GM19240 (cell line): Measurements from ENCODE around the gene LETMD1.

Experiments
- DNase-seq: peaks from one replicate; pipeline ENCODE4 v3.0.0; 2011; ENCODE audit warnings: low spot score; ENCODE audit not compliant: insufficient read length

LETMD1 gene

GRCh38 chr12:51025836-51026638 is 22.1 kb upstream of the LETMD1 start, which contains the start of gene SLC11A2:
Gene SLC11A2 (minus strand): TSS chr12:51026384. CDS start chr12:51010728, 15,656 bp downstream.
- DNase-seq = peak; percentile 86

- no peak for DNase-seq
Observed at GRCh38 chr12:51027342-51027835, 20.7 kb upstream of the LETMD1 start.

GRCh38 chr12:51028126-51028812 is 19.9 kb upstream of the LETMD1 start:
- no peak for DNase-seq

- DNase-seq = no peak
Observed at GRCh38 chr12:51028813-51029150, 19.3 kb upstream of the LETMD1 start.

- no peak for DNase-seq
Observed at GRCh38 chr12:51033048-51033447, 15.1 kb upstream of the LETMD1 start.

- no peak for DNase-seq
Observed at GRCh38 chr12:51033457-51034089, 14.6 kb upstream of the LETMD1 start.

GRCh38 chr12:51036279-51036678 is 11.8 kb upstream of the LETMD1 start:
- DNase-seq = no peak

- DNase-seq = no peak
Observed at GRCh38 chr12:51048661-51049251, 629 bp downstream of the LETMD1 start.

- DNase-seq = no peak
Observed at GRCh38 chr12:51049525-51049924, 1.4 kb downstream of the LETMD1 start.

GRCh38 chr12:51051787-51052186 is 3.7 kb downstream of the LETMD1 start:
- DNase-seq = no peak

- DNase-seq = no peak
Observed at GRCh38 chr12:51055060-51055459, 6.9 kb downstream of the LETMD1 start.

GRCh38 chr12:51056242-51056641 is 8.1 kb downstream of the LETMD1 start:
- no peak for DNase-seq

- no peak for DNase-seq
Observed at GRCh38 chr12:51059086-51059485, 11.0 kb downstream of the LETMD1 start.

GRCh38 chr12:51062631-51063397 is 14.7 kb downstream of the LETMD1 start:
- DNase-seq = no peak

GRCh38 chr12:51065530-51065929 is 17.4 kb downstream of the LETMD1 start:
- no peak for DNase-seq

- DNase-seq = no peak
Observed at GRCh38 chr12:51067229-51067628, 19.1 kb downstream of the LETMD1 start.

- no peak for DNase-seq
Observed at GRCh38 chr12:51067771-51068170, 19.6 kb downstream of the LETMD1 start.

- no peak for DNase-seq
Observed at GRCh38 chr12:51070004-51070403, 21.9 kb downstream of the LETMD1 start.

GRCh38 chr12:51071663-51072062 is 23.5 kb downstream of the LETMD1 start:
- no peak for DNase-seq

- no peak for DNase-seq
Observed at GRCh38 chr12:51075390-51075789, 27.3 kb downstream of the LETMD1 start.
